AG10803 (cell line): ENCODE results near the gene SUGCT.
A peak's percentile ranks its signal among the peaks of the same experiment; 100 is the strongest.

ENCODE experiments used
- DNase-seq: peaks from one replicate; pipeline ENCODE4 v3.0.0; 2010; ENCODE audit warnings: low read depth
- H3K4me3 ChIP-seq: 2 replicates; pipeline ENCODE4 v1.5.1; 2011; ENCODE audit warnings: mild to moderate bottlenecking, low read length, control low read depth
- TF ChIP-seq, protein P1 (sequence below): conservative IDR thresholded peaks from 2 replicates; pipeline ENCODE4 v1.5.1; 2011; ENCODE audit warnings: mild to moderate bottlenecking, low read length, control low read depth, inconsistent platforms

Gene SUGCT

DNA sequence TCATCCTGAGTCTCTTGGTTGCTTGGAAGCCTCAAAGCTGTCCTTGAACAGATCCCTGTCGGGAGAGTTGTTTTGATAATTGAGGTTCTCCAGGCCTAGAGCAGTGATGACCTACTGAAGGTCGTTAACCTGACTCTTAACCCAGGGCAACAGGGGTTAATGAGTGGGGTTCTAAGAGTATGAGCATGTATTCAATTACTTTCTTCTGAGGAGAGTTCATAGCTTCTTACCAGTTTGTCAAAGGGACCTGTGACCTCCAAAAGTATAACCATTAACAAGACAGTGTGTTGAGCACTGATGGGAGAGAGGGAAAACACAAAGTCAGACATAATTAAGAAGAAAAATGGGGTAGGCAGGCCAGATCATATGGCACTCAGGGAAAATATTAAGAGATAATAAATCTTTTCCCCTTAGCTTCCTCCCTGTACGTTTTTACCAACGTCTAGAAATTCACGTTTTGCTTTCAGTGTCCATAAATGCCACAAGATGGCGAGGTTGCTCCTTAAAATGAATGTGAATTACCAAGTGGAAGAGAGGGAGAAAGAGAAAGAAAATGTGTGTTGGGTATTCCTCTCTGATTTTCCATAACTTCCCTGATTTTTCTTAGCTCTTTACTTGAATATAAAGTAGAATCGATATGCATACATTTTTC, 97.6 kb downstream of the SUGCT start:
- no peak overlapping the region for H3K4me3 ChIP-seq
- DNase-seq = peak; percentile 73

DNA sequence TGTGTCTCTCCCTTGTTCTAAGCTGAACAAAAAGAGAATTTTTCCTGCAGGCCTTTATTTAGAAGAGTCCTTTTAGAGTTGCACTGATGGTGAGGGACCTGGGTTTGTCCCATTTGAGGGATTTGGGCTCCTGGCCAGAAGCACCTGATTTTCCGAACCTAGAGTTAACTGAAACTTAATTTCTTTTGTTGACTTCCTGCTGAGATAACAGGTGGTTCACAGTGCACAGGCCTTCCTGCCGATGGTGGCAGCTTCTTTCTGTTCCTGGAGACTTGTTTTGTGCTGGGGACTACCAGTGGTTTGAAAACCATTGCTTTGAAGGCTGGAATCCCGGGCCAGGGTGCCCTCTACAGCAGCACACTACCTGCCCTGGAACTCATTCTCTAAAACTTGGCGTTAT, 99.2 kb downstream of the SUGCT start:
- TF ChIP-seq, protein P1, sequence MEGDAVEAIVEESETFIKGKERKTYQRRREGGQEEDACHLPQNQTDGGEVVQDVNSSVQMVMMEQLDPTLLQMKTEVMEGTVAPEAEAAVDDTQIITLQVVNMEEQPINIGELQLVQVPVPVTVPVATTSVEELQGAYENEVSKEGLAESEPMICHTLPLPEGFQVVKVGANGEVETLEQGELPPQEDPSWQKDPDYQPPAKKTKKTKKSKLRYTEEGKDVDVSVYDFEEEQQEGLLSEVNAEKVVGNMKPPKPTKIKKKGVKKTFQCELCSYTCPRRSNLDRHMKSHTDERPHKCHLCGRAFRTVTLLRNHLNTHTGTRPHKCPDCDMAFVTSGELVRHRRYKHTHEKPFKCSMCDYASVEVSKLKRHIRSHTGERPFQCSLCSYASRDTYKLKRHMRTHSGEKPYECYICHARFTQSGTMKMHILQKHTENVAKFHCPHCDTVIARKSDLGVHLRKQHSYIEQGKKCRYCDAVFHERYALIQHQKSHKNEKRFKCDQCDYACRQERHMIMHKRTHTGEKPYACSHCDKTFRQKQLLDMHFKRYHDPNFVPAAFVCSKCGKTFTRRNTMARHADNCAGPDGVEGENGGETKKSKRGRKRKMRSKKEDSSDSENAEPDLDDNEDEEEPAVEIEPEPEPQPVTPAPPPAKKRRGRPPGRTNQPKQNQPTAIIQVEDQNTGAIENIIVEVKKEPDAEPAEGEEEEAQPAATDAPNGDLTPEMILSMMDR = no peak
- DNase-seq = no peak
- no peak overlapping the region for H3K4me3 ChIP-seq

More for the DNA sequence above, 97.6 kb downstream of the SUGCT start:
- TF ChIP-seq, protein P1 = peak; percentile 80

DNA sequence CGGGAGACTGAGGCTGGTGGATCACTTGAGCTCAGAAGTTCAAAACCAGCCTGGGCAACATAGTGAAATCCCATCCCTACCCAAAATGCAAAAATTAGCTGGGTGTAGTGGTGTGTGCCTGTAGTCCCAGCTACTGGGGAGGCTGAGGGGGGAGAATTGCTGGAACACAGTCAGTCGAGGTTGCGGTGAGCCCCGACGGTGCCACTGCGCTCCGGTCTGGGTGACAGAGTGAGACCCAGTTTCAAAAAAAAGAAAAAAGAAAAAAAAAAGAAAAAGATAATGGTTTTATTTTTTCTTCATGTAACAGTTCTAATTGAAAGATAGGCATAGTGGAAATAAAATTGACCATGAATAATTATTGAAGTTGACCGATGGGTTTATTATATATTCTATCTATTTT, 99.9 kb downstream of the SUGCT start:
- H3K4me3 ChIP-seq = no peak overlapping the region
- TF ChIP-seq, protein P1 = no peak
- no peak for DNase-seq

DNA sequence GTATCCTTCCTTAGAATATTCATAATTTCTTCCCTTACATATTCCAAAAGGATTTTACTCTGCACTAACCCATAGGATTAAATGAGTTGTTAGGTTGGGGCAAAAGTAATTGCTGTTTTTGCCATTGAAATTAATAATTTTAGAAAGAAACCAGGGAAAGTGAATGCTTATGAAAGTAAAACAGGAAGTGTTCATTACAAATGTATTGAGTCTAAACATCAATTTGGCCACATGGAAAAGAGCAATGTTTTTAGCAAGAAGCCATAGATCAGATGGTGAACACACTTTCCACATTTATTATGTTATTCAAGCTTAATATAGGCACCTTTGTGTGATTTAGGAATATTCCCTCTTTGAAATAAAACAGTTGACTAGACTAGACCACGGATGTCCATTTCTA, 102.9 kb downstream of the SUGCT start:
- TF ChIP-seq, protein P1 = no peak
- DNase-seq = no peak
- no peak overlapping the region for H3K4me3 ChIP-seq

DNA sequence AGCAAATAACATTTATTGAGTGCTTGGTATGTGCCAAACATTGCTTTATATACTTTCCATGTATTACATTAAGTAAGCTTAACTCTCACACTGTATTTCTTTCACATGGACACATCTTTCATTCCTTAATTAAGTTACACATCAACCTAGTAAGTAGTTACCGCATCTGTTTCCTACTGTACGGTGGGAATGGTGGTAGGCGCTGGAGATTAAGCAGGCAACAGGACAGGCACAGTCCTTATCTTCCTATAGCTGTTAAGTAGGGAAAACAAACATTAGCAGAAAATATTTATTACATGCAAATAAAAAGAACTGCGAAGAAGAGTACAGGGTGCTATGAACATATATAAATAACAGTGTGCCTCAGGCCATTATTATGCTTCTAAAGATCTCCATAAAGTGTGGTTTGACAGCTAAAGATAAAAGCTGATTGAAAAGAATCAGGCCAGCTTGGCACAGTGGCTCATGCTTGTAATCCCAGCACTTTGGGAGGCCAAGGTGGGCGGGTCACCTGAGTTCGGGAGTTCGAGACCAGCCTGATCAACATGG, 105.0 kb downstream of the SUGCT start:
- no peak for DNase-seq
- H3K4me3 ChIP-seq = no peak overlapping the region
- TF ChIP-seq, protein P1 = no peak

DNA sequence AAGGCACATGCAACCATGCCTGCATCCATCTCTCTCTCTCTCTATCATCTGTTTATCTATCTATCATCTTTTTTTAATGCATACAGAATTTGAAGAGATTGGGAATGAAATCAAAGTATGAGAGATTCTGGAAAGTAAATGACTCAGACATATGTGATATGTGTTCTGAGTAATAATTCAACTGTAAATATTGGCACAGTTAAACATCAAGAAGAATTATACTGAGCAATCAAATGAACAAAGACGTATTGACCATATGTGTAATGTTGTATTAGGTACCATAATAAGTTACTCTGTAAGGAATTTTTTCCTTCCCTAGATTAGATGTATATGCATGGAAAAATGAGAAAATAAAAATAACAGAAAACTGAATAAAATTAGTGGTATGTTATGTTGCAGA, 108.3 kb downstream of the SUGCT start:
- TF ChIP-seq, protein P1 = no peak
- H3K4me3 ChIP-seq = no peak overlapping the region

DNA sequence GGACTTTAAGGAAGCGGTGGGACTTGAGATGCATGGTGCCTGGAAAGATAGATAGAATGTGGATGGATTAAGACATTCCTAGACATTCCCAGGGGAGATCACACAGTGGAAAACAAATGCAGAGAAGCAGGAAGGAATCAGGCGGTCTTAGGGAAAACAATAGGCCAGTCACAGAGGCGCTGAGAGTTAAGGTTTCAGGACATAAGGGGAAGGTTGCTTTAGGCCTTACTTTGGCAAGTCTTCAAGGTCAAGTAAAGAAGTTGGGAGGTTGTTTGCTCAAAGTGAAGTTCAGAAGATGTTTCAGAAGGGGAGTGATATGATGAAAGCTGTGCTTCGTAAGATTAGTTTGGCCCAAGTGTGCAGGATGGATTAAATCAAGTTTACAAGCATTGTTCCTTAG, 109.4 kb downstream of the SUGCT start:
- TF ChIP-seq, protein P1 = no peak
- H3K4me3 ChIP-seq = no peak overlapping the region
- no peak for DNase-seq

More for the DNA sequence above, 108.3 kb downstream of the SUGCT start:
- DNase-seq = no peak
